GM21367 (cell line): ENCODE data around the gene ACOT4.
"Not testable (repeated sequence)": the region's sequence is repeated elsewhere in the genome, so short reads cannot be mapped to it uniquely, and the experiment has no call there.

Source experiments
- ATAC-seq: cut with Tn5 transposase; IDR thresholded peaks from one replicate; pipeline ENCODE4 v1.9.1; 2021; ENCODE audit not compliant: unreplicated experiment

ACOT4 gene

DNA sequence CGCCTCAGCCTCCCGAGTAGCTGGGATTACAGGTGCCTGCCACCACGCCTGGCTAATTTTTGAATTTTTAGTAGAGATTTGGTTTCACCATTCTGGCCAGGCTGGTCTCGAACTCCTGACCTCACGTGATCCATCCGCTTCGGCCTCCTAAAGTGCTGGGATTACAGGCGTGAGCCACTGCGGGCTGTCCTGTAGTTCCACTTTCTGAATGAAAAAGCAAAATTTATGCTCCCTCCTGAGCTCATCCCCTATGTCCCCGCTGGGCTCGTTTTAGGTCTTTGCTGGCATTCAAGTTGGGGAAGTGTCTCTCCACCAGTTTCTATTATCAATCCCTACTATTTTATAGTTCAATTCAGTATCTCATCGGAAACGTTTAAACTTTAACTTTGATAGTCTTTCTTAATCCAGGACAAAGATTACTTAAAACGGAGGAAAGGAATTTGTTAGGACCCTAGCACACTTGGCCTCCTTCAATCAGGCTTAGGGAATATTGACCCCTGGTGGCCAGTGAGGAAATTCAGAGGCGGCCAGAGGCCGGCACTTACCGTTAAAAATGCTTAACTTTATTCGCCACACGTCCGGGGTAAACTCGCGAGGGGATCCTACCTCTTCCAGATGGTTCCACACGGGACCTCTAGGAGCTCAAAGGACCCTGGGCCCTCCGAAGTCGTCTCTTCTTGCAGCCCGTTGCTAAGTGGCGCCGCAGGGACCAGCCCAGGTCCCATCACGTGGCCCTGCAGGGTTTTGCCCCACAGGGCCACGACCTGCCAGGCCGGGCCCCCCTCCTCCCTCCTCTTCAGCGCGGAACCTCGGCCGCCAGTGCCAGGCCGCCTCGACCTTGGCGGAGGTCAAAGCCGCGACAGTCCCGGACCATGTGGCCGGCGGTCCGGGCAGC, 41.7 kb downstream of the ACOT4 start:
- no peak for ATAC-seq

DNA sequence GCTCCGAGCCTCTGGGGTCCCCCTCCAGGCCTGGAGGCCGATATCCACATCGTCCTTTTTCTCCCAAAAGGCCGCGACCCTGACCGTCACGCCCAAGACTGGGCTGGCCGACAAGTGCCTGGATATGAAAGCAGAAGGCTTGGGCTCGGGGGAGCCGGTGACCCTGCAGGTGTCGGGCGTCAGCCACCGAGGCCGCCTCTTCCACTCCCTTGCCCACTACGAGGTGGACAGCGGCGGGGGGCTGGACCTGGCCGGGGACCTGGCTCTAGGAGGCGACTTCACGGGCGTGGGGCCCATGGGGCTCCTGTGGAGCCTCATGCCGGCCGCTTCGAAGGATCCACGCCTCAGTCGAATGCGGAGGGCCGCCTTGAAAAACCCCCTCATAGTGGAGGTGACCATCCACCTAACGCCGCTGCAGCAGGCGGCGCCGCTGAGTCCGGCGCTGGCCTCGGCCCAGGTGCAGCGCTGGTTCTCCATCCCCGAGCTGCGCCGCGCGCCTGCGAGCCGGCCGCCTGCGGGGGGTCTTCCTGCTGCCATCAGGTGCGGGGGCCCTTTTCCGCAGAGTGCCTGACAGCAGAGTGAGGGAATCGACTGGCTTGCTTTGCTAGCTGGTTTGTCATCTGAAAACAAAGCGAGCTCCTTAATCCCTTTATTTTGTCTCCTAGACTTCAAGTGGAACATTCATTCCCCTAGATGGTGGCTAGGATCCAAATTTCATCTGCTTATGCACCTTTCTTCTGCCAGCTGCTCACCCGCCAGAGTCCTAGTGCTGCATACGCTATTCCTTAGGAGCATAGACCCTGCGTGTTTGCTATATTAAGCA, 42.5 kb downstream of the ACOT4 start:
- ATAC-seq = no peak

DNA sequence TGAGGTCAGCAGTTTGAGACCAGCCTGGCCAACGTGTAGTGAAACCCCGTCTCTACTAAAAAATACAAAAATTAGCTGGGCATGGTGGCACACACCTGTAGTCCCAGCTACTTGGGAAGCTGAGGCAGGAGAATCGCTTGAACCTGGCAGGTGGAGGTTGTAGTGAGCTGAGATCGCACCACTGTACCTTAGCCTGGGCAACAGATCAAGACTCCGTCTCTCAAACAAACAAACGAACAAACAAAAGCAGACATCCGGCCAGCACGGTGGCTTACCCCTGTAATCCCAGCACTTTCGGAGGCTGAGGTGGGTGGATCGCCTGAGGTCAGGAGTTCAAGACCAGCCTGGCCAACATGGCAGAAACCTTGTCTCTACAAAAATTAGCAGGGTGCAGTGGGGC, 44.7 kb downstream of the ACOT4 start:
- ATAC-seq = not testable (repeated sequence)

DNA sequence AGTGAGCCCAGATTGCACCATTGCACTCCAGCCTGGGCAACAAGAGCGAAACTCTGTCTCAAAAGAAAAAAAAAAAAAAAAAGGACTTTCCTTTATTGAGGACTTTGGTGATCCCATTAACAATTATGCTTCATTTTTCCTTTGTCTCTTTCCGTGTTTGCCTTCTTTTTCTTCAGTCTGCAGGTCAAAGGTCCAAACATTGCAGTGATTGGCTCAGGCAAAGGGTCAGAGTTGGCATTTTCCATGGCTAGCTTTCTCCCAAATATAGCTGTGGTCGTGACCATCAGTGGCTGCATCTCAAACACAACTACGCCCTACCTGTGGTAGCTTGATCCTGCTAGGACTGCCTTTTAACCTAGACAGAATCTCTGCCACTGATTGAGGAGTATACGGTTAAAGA, 46.2 kb downstream of the ACOT4 start:
- ATAC-seq = no peak

DNA sequence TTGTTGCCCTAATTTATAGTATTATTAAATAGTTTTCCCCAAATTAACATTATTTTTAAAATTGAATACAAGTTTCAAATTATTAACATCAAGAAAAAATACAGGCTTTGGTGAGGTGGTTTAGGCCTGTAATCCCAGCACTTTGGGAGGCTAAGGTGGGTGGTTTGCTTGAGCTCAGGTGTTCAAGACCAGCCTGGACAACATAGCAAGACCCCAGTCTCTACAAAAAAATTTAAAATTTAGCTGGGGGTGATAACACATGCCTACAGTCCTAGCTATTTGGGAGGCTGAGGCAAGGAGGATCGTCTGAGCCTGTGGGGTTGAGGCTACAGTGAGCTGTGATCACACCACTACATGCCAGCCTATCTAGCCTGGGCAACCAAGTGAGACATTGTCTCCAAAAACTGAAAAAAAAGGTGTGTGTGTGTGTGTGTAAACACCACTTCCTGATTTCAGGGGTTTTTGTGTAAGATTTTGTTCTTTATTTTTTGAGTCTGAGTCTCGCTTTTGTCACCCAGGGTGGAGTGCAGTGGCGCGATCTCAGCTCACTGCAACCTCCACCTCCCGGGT, 49.2 kb downstream of the ACOT4 start:
- no peak for ATAC-seq

DNA sequence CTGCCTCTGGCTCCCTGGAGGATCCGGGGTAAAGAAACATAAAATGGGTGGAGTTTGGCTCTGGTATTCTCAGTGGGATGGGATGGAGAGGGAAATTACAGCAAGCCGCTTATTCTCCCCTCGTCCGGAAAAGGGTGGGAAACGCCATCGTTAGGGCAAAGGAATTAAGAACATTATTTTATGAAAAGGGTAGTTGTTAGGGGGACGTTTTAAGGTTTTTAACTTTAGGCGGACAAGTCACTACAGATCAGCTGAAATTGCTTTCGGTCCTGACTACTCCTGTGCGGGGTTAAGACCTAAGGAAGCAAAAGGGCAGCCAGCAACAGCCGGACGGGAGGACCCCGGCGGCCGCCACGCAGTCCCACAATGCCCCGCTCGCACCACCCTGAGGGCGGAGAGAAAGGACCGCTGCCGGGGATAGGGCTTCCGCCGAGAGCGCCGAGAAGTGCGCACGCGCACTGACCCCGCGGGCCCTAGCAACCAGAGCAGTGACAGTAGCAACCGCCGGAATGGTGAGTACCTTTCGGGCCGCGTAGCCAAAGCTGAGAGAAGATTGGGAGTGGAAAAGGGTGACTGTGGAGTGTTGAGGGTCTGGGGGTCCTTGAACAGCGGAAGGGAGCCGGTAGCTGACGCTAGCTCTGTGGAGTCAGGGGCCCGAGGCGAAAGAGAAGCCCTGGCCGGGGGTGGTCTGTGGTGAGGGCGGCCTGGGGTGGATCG, 53.0 kb downstream of the ACOT4 start, which contains the start of gene DNAL1:
DNAL1 (plus strand) TSS at position 456 of the 717 bp plus-strand sequence; CDS start at position 510, 54 bp downstream.
- peak; percentile 88 for ATAC-seq

DNA sequence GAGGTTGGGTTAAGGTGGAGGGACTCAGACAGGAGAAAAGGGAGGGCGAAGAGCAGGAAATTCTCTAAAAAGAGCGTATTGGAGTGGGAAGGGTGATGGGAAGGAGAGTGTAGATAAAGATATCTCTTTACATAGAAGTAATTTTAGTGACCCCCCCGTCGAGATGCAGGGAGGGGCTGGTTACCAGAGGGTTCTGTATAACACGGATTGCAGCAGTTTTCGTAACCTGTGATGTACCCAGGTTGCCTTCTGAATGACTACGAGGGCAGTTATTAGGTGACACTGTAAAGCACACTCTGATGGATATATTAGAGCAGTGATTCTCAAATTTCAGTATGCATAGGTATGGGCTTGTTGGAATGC, 53.6 kb downstream of the ACOT4 start:
- ATAC-seq = peak; percentile 2
